Upper lobe of left lung (tissue), 4 donors: ENCODE results near the gene PRLR.

ENCODE experiments used
- POLR2A ChIP-seq, 4 donors: fragments of 450-650 bp; IDR thresholded peaks; one replicate each; pipeline ENCODE4 v1.5.1; 2016 to 2017; ENCODE audit warnings: antibody characterized with exemption in 4 of 4, mild to moderate bottlenecking in 2 of 4
- TF ChIP-seq, protein P1 (sequence below), 6 experiments: fragments of 450-650 bp in 4 of 6; fragments of 200-600 bp in 2 of 6; sonication (generic) in 2 of 6; IDR thresholded peaks; one replicate each; pipeline ENCODE4 v1.5.1; 2016 to 2019; ENCODE audit warnings: antibody characterized with exemption in 6 of 6

DNA sequence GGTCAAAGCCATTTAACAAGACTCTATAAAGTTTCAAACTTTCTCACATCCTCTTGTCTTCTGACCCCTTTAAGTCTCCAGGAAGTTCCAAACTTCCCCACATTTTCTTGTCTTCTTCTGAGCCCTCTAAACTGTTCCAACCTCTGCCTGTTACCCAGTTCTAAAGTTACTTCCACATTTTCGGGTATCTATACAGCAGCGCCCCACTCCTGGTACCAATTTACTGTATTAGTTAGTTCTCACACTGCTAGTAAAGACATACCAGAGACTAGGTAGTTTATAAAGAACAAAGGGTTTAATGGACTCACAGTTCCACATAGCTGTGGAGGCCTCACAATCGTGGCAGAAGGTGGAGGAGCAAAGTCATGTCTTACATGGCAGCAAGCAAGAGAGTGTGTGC lies 23.3 kb upstream of the PRLR start:
- TF ChIP-seq, protein P1, sequence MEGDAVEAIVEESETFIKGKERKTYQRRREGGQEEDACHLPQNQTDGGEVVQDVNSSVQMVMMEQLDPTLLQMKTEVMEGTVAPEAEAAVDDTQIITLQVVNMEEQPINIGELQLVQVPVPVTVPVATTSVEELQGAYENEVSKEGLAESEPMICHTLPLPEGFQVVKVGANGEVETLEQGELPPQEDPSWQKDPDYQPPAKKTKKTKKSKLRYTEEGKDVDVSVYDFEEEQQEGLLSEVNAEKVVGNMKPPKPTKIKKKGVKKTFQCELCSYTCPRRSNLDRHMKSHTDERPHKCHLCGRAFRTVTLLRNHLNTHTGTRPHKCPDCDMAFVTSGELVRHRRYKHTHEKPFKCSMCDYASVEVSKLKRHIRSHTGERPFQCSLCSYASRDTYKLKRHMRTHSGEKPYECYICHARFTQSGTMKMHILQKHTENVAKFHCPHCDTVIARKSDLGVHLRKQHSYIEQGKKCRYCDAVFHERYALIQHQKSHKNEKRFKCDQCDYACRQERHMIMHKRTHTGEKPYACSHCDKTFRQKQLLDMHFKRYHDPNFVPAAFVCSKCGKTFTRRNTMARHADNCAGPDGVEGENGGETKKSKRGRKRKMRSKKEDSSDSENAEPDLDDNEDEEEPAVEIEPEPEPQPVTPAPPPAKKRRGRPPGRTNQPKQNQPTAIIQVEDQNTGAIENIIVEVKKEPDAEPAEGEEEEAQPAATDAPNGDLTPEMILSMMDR (IDR thresholded peaks at IDR 0.05): no peak
- no peak for TF ChIP-seq POLR2A (IDR thresholded peaks at IDR 0.05)
